GM12878 (cell line): ENCODE measurements around the gene MCOLN3. TPM values are rescaled to one million over a fixed set of nuclear protein-coding genes. Genes with fewer than 3 reads are reported as not detected.

Experiments
- ATAC-seq: fragments of 200-7000 bp; cut with Tn5 transposase; 3 replicates; pipeline ENCODE4 v1.9.1; 2020; ENCODE audit warnings: mild to moderate bottlenecking, moderate library complexity
- BruUV-seq: library from RNA; stranded (reverse); fragments of 400-500 nt; replicated peaks from 2 replicates; lab custom pipeline; 2021; lab: Mats Ljungman, UMichigan
- CTCF ChIA-PET: fragments of 300-600 bp; sonication (Branson Sonifier 250); formaldehyde crosslinking; extraction: SDS; loops from one replicate; lab custom pipeline; 2021; ENCODE audit warnings: inconsistent platforms; lab: Yijun Ruan, JAX
- POLR2A ChIA-PET: fragments of 350-600 bp; formaldehyde crosslinking; extraction: SDS; loops from one replicate; lab custom pipeline; 2021; ENCODE audit warnings: inconsistent platforms; lab: Charles Lee
- RAD21 ChIA-PET: fragments of 300-600 bp; sonication (Branson Sonifier 250); formaldehyde crosslinking; loops from one replicate; lab custom pipeline; 2023; ENCODE audit warnings: antibody characterized with exemption; ENCODE audit not compliant: unreplicated experiment; lab: Charles Lee
- SMC1A ChIA-PET: fragments of 300-600 bp; sonication (Branson Sonifier 250); formaldehyde crosslinking; loops from one replicate; lab custom pipeline; 2023; ENCODE audit not compliant: unreplicated experiment, uncharacterized antibody; lab: Charles Lee
- DNase-seq: peaks from one replicate; pipeline ENCODE4 v3.0.0-alpha.2; 2011; ENCODE audit warnings: low read depth, low spot score
- FAIRE-seq: peaks from 3 replicates; lab custom pipeline; 2011; peaks lifted over from hg19 to GRCh38; lab: Jason Lieb, UNC
- H2AFZ ChIP-seq: 2 replicates; pipeline ENCODE4 v1.6.0; 2011; ENCODE audit warnings: low read depth, low read length, control low read depth; ENCODE audit not compliant: control insufficient read depth
- H3K27ac ChIP-seq: 2 replicates; pipeline ENCODE4 v1.5.1; 2011; ENCODE audit warnings: control low read depth; ENCODE audit not compliant: control insufficient read depth, insufficient read depth
- H3K27me3 ChIP-seq, 2 experiments: replicated peaks in 1 of 2; 2 replicates each; pipeline versions ENCODE4 v1.6.0 to v1.6.1; 2011; ENCODE audit warnings: low read length in 1 of 2; ENCODE audit not compliant: control insufficient read depth in 2 of 2, insufficient read depth in 2 of 2
- H3K36me3 ChIP-seq, 2 experiments: 2 replicates each; pipeline ENCODE4 v1.5.1; 2011; ENCODE audit warnings: low read length in 1 of 2; ENCODE audit not compliant: control insufficient read depth in 2 of 2, insufficient read depth in 2 of 2
- H3K4me1 ChIP-seq: 2 replicates; pipeline ENCODE4 v1.6.1; 2011; ENCODE audit warnings: mild to moderate bottlenecking, low read length, moderate library complexity, mixed read lengths; ENCODE audit not compliant: control insufficient read depth, insufficient read depth
- H3K4me2 ChIP-seq: 2 replicates; pipeline ENCODE4 v1.6.0; 2011; ENCODE audit warnings: control low read depth; ENCODE audit not compliant: control insufficient read depth, insufficient read depth
- H3K4me3 ChIP-seq: fragments of 200-600 bp; sonication (generic); 2 replicates; pipeline ENCODE4 v1.5.1; 2016
- H3K79me2 ChIP-seq: 2 replicates; pipeline ENCODE4 v1.6.0; 2011; ENCODE audit warnings: low read length; ENCODE audit not compliant: control insufficient read depth, insufficient read depth
- H3K9ac ChIP-seq: 2 replicates; pipeline ENCODE4 v1.8.0; 2011; ENCODE audit warnings: low read length, control low read depth, mixed read lengths; ENCODE audit not compliant: control insufficient read depth, insufficient read depth
- H3K9me3 ChIP-seq: replicated peaks from 3 replicates; pipeline ENCODE4 v1.5.1; 2011; ENCODE audit warnings: mild to moderate bottlenecking, low read length; ENCODE audit not compliant: control insufficient read depth, insufficient read depth
- H4K20me1 ChIP-seq: 2 replicates; pipeline ENCODE4 v1.6.0; 2011; ENCODE audit not compliant: control insufficient read depth, insufficient read depth
- ATF3 ChIP-seq: IDR thresholded peaks from 2 replicates; pipeline ENCODE4 v1.6.1; 2011; ENCODE audit warnings: low read depth, mild to moderate bottlenecking, low read length, moderate library complexity, borderline replicate concordance; ENCODE audit errors: extremely low read depth
- CBX3 ChIP-seq: fragments of 200-600 bp; sonication (generic); IDR thresholded peaks from 2 replicates; pipeline ENCODE4 v1.6.1; 2016; ENCODE audit warnings: low read depth, borderline replicate concordance
- CHD4 ChIP-seq: fragments of 200-600 bp; sonication (generic); IDR thresholded peaks from 2 replicates; pipeline ENCODE4 v1.6.1; 2016; ENCODE audit warnings: mild to moderate bottlenecking
- CREM ChIP-seq: IDR thresholded peaks from 2 replicates; pipeline ENCODE4 v1.6.1; 2014; ENCODE audit warnings: antibody characterized with exemption, low read depth
- DPF2 ChIP-seq: fragments of 450-650 bp; IDR thresholded peaks from 2 replicates; pipeline ENCODE4 v1.6.1; 2017; ENCODE audit warnings: mild to moderate bottlenecking
- EP300 ChIP-seq, 2 experiments: fragments of 150-350 bp in 1 of 2; IDR thresholded peaks; 2 replicates each; pipeline ENCODE4 v1.6.1; 2011 to 2012; ENCODE audit warnings: low read depth in 2 of 2, low read length in 2 of 2, borderline replicate concordance in 1 of 2, improper control_type of control experiment in 1 of 2, inconsistent platforms in 1 of 2; ENCODE audit not compliant: control insufficient read depth in 1 of 2
- FOS ChIP-seq: IDR thresholded peaks from 3 replicates; pipeline ENCODE4 v1.6.1; 2011; ENCODE audit warnings: borderline replicate concordance; ENCODE audit not compliant: insufficient read length; ENCODE audit errors: extremely low read depth
- IKZF1 ChIP-seq: fragments of 450-650 bp; conservative IDR thresholded peaks from 2 replicates; pipeline ENCODE4 v1.6.1; 2017; ENCODE audit warnings: antibody characterized with exemption, mild to moderate bottlenecking
- IKZF2 ChIP-seq, 2 experiments: fragments of 450-650 bp; IDR thresholded peaks; 2 replicates each; pipeline ENCODE4 v1.6.1; 2017; ENCODE audit warnings: mild to moderate bottlenecking in 2 of 2, moderate library complexity in 2 of 2
- IRF4 ChIP-seq: IDR thresholded peaks from 2 replicates; pipeline ENCODE4 v1.6.1; 2011; ENCODE audit warnings: low read depth, low read length
- NFIC ChIP-seq: IDR thresholded peaks from 2 replicates; pipeline ENCODE4 v1.6.1; 2012; ENCODE audit warnings: low read depth, mild to moderate bottlenecking, inconsistent platforms, low read length, moderate library complexity
- PAX8 ChIP-seq: fragments of 450-650 bp; IDR thresholded peaks from 2 replicates; pipeline ENCODE4 v1.6.1; 2017; ENCODE audit warnings: mild to moderate bottlenecking, moderate library complexity
- RAD21 ChIP-seq: IDR thresholded peaks from 2 replicates; pipeline ENCODE4 v1.6.1; 2011; ENCODE audit warnings: mild to moderate bottlenecking, low read depth, low read length, moderate library complexity; ENCODE audit not compliant: insufficient read depth
- RELB ChIP-seq: fragments of 450-650 bp; IDR thresholded peaks from 2 replicates; pipeline ENCODE4 v1.6.1; 2017; ENCODE audit warnings: low read depth, mild to moderate bottlenecking, moderate library complexity
- RUNX3 ChIP-seq: IDR thresholded peaks from 2 replicates; pipeline ENCODE4 v1.6.1; 2012; ENCODE audit warnings: low read length, inconsistent platforms
- SPI1 ChIP-seq: IDR thresholded peaks from 2 replicates; pipeline ENCODE4 v1.6.1; 2011; ENCODE audit warnings: low read depth, mild to moderate bottlenecking, low read length, moderate library complexity, borderline replicate concordance; ENCODE audit not compliant: insufficient read depth
- WGBS: methylation state at CpG from one replicate; pipeline ENCODE4 v1.1.6; 2016; ENCODE audit warnings: low lambda C conversion rate; ENCODE audit not compliant: insufficient replicate concordance, insufficient coverage; ENCODE audit errors: missing lambda C conversion rate; 5-methylcytosine and 5-hydroxymethylcytosine counted together
- in situ Hi-C: fragments of 300-500 bp; cut with MboI; formaldehyde crosslinking; loops from 9 replicates; pipeline ENCODE4 v1.14.3; 2018; ENCODE audit warnings: mixed read lengths
- intact Hi-C: fragments of 100-400 bp; cut with micrococcal nuclease; formaldehyde crosslinking; loops from one replicate; pipeline ENCODE4 v1.14.2; 2022; ENCODE audit not compliant: unreplicated experiment
- polyA plus RNA-seq, 11 experiments: library from polyadenylated mRNA; depleted of rRNA in 4 of 11; unstranded in 6 of 11; stranded (reverse) in 5 of 11; fragments of >200 nt; fragmentation: Nextera tagmentation in 4 of 11; fragmentation: Illumina TruSeq in 1 of 11; extraction: Ambion mirVana in 4 of 11; extraction: Trizol in 1 of 11; gene quantifications; 1 replicate in 1 of 11; 2 replicates in 10 of 11; pipeline versions ENCODE4 v1.2.1 to v1.2.3, GENCODE V29; 2011 to 2016; ENCODE audit warnings: inconsistent platforms in 2 of 11, missing spikeins in 2 of 11, low read depth in 1 of 11
- total RNA-seq, 4 experiments: library from RNA; depleted of rRNA in 3 of 4; stranded (reverse); fragments of >200 nt in 3 of 4; fragmentation: Illumina TruSeq in 1 of 4; extraction: Trizol in 1 of 4; gene quantifications; 2 replicates each; pipeline versions ENCODE4 v1.2.1 to v1.2.3, GENCODE V29; 2013 to 2021

Gene MCOLN3
- total and polyA plus RNA-seq, 10 of the 15 experiments (the other 5 are each of a cell fraction or from before 2014, with no cell fraction given): 0.48 to 7.4 (median 3.8) TPM

- ATAC-seq: peak; percentile 32
- no peak for DNase-seq
- ChIA-PET POLR2A (interaction anchor here (1.0 kb wide), 1 partner anchor 520 kb away, joined by 3 read pairs; no protein-coding TSS in a partner anchor), CTCF (interaction anchor here (1.1 kb wide), 1 partner anchor 11 kb away, joined by 3 read pairs; no protein-coding TSS in a partner anchor), SMC1A (interaction anchor here (0.9 to 1.5 kb wide), 6 partner anchors 9 to 217 kb away, joined by 3 to 5 read pairs (median 4); partner anchors contain the start of genes BCL10 and MCOLN3), RAD21 (interaction anchor here (0.5 to 1.4 kb wide), 2 partner anchors 196 to 199 kb away, joined by 3 to 6 read pairs; no protein-coding TSS in a partner anchor)
- intact Hi-C loops: no loop called here
- FAIRE-seq: no peak
- H2AFZ ChIP-seq: no peak overlapping the region
- H3K9ac ChIP-seq: no peak overlapping the region
- no peaks in the 10 kb centered on the region for H3K9me3 ChIP-seq
- H3K4me1 ChIP-seq: peaks cover 8% of the 10 kb centered on the region
- H3K27me3 ChIP-seq: no peaks in the 10 kb centered on the region
- H4K20me1 ChIP-seq: no peaks in the 10 kb centered on the region
- in situ Hi-C loops: no loop called here
- TF ChIP-seq RUNX3: peak; percentile 57
- 0 out of 4 replicates have a peak, but pooled peaks of 1 of the 2 experiments have one; percentile 21 for TF ChIP-seq EP300 (IDR thresholded peaks at IDR 0.05; ENCODE audit: borderline replicate concordance in 1 of 2, control insufficient read depth in 1 of 2, low read depth in 2 of 2, low read length in 2 of 2)
- TF ChIP-seq RELB: peak; percentile 61
- TF ChIP-seq CBX3: no peak
- TF ChIP-seq IRF4: peak; percentile 19; the same call in 1 of the 2 replicates
- no peak for TF ChIP-seq ATF3
- no peak for TF ChIP-seq PAX8
- peak; percentile 31; the same call in 1 of the 2 replicates for TF ChIP-seq IKZF1
- peak; percentile 21; the same call in 1 of the 2 replicates for TF ChIP-seq NFIC
- TF ChIP-seq CHD4: no peak
- peak; percentile 37; a peak in 2 of 4 replicates for TF ChIP-seq IKZF2 (IDR thresholded peaks at IDR 0.05)
- peak; percentile 26; the same call in 1 of the 2 replicates for TF ChIP-seq CREM
- no peak for TF ChIP-seq RAD21
- TF ChIP-seq SPI1: peak; percentile 89
- no peak for TF ChIP-seq FOS
- TF ChIP-seq DPF2: 0 out of 2 replicates have a peak, but pooled peaks have one; percentile 26
- H3K4me3 ChIP-seq: no peak overlapping the region
- 0% methylated on average over 1 of the region's 1 CpG for WGBS
- H3K36me3 ChIP-seq: no peaks in the 10 kb centered on the region
- no peak overlapping the region; the same call in 1 of the 2 replicates for H3K4me2 ChIP-seq
- no peaks in the 10 kb centered on the region for H3K79me2 ChIP-seq
- H3K27ac ChIP-seq: no peak overlapping the region; the same call in 1 of the 2 replicates
- BruUV-seq: no TSS peak
These were observed 10.0 kb upstream of the MCOLN3 start for GRCh38 chr1:85058311-85058710.
